HG03135 (cell line): ENCODE measurements around the gene CCND1.

Experiments used
- ATAC-seq: cut with Tn5 transposase; IDR thresholded peaks from one replicate; pipeline ENCODE4 v1.9.1; 2021; ENCODE audit warnings: mild to moderate bottlenecking, moderate library complexity; ENCODE audit not compliant: unreplicated experiment

The CCND1 gene

DNA sequence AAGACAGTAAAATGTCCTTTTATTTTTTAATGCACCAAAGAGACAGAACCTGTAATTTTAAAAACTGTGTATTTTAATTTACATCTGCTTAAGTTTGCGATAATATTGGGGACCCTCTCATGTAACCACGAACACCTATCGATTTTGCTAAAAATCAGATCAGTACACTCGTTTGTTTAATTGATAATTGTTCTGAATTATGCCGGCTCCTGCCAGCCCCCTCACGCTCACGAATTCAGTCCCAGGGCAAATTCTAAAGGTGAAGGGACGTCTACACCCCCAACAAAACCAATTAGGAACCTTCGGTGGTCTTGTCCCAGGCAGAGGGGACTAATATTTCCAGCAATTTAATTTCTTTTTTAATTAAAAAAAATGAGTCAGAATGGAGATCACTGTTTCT is 1.1 kb upstream of the CCND1 start:
- ATAC-seq = no peak

DNA sequence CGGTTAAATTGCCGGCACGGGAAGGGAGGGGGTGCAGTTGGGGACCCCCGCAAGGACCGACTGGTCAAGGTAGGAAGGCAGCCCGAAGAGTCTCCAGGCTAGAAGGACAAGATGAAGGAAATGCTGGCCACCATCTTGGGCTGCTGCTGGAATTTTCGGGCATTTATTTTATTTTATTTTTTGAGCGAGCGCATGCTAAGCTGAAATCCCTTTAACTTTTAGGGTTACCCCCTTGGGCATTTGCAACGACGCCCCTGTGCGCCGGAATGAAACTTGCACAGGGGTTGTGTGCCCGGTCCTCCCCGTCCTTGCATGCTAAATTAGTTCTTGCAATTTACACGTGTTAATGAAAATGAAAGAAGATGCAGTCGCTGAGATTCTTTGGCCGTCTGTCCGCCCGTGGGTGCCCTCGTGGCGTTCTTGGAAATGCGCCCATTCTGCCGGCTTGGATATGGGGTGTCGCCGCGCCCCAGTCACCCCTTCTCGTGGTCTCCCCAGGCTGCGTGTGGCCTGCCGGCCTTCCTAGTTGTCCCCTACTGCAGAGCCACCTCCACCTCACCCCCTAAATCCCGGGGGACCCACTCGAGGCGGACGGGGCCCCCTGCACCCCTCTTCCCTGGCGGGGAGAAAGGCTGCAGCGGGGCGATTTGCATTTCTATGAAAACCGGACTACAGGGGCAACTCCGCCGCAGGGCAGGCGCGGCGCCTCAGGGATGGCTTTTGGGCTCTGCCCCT is 529 bp upstream of the CCND1 start:
- ATAC-seq = no peak

DNA sequence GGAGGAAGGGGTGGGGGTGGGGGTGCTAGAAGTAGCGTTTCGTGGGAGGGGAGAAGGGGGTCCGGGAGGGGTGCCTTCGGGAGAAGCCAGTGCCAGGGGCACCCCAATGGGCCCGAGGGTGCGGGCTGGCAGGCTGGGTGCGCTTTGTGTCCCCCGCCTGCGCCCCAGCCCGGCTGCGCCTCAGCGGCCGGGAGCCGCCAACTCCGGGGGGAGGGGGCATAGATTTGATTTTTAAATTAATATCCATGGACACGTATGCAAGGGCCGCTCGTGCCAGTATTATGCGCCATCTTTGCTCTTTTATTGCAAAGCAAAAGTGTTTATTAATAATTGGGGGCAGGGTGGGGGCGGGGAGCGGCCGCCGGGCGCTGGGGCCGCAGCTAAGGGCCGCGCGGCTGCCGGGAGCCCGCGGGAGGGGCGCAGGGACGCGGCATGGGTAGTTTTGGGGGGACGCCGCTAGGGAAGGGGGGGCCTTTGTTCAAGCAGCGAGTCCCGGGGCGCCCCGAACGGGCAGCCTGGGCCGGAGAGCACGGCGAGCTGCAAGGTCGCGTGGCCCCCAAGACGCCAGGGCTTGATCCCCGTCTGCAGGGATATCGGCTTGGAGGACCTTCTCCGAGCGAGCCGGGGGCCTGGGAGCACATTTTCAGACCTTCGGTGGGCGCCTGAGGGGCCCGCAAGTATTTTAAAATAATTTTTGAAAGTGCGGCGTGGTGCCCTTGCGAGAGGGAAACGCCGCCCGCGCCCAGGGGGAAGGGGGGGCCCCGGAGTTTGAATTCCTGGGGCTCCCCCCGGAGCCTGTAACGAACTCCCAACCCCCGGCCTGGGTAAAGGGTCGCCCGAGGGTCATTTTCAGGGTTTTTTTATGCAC is 959 bp downstream of the CCND1 start:
- ATAC-seq = no peak

DNA sequence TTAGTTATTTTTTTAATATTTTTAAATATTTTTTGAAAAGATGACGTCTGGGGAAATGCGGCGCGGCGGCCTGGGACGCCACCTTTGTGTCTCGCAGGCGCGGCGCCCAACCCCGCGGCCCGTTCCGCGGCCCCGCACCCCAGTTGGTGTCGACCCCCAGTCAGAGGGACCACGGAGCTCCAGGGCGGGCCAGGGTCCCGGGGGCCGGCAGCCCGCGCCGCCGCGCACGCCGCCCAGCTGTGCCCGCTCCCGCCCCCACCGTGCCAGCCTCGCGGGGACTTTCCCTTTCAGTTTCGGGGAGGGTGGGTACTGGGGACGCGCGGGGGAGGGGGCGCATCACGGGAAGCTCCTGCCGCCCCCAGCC is 1.6 kb downstream of the CCND1 start:
- no peak for ATAC-seq

DNA sequence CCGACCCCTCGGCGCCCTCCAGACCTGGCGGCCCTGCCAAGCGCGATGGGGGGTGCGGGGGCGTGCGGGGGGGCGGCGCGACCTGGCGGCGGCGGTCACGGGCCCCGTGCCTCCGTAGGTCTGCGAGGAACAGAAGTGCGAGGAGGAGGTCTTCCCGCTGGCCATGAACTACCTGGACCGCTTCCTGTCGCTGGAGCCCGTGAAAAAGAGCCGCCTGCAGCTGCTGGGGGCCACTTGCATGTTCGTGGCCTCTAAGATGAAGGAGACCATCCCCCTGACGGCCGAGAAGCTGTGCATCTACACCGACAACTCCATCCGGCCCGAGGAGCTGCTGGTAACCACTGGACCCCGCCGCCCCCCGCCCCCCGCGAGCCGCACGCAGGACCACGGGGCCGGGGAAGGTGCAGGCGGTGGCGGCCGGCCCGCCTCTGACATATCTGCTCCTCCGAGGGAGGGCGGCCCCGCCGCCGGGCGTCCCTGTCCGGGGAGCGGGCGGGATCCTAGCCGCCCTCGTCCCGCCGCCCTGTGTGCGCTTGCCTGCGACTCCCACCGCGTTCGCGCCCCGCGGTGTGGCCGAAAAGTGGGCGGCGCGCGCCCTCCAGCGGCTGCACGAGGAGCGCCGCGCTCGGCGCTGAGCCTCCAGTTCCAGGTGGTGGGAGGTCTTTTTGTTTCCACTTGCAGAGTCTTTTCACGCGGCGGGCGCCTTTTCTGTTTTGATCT is 2.1 kb downstream of the CCND1 start:
- no peak for ATAC-seq

DNA sequence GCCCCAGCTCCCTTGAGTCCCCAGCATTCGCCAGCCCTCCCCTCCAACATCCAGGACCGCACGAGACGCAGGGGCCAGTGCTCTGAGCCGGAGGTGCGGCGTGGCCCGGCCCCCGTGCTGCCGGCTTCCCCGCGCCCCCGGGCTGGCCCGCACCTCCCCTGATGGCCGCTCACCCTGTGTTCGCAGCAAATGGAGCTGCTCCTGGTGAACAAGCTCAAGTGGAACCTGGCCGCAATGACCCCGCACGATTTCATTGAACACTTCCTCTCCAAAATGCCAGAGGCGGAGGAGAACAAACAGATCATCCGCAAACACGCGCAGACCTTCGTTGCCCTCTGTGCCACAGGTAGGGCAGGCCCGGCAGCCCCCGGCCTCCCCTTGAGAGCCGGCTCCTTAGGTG is 2.7 kb downstream of the CCND1 start:
- no peak for ATAC-seq

DNA sequence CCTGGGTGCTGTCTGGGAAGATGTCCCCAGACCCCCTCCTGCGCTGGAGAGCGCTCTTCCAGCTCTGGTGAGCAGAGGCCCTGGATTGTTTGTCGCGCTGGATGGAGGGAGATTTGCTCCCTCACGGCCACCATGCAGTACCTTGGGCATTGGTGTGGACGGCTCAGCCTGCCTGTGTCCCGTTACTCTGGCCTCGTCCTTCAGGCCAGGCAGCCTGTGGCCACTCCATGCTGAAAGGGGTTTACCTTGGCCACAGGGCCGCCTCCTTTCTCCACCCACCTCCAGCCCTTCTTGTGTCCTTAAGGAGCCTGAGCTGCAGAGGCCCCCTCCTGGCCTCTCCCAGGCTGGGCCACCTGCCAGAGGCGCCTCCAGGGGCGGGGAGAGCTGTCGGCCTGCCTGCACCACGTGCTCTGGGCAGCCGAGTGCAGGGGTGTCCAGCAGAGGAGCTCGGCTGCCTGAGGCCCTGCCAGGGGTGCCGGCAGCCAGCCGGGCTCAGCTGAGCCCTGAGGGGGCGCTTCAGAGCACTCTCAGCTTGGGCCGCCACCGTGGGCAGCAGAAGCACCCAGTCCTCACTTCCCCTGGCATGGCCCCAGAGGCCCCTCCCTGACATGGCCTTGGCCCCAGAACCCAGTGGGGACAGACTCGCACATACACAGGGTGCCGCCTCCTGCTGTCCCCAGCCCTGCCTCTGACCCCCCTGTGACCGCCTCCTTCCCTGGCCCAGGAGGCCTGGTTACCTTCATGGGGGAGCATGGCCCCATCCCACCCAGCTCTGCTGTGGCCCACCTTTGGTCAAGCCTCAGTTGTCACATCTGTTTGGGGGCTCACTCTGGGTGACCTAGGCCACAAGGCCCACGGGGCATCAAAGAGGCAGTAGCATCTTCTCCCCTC is 3.4 kb downstream of the CCND1 start:
- no peak for ATAC-seq

DNA sequence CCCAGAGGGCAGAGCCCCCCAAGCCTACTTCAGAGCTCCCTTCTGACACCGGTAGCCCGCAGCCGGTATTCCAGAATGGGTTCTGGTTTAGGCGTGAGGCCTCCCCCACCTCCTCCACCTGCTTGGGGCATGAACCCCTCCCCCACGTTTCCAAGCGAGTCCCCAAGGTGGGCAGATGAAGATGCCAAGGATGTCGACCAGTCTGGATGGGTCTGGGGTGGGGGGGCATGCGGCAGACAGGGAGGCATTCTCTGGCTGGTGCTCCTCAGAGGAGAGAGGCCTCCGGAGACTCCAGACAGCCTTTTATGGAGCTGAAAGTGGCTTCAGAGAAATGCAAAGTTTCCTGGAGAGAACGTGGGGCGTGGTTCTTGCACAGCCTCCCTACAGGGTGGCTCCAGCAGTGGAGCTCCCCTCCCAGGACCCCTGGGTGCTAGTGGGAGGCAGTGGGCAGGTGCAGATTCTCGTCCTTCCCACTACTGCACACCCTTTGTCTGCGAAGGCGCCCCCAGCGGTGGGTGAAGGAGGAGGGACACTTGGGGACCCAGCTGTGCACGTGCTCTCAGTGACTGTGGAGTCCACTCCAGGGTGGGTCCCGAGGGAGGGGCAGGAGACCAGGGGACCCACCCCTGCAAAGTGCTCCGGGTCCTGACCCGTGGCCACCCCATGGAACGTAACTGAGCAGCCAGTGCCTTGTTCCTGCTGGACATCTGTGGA is 4.2 kb downstream of the CCND1 start:
- ATAC-seq = no peak

DNA sequence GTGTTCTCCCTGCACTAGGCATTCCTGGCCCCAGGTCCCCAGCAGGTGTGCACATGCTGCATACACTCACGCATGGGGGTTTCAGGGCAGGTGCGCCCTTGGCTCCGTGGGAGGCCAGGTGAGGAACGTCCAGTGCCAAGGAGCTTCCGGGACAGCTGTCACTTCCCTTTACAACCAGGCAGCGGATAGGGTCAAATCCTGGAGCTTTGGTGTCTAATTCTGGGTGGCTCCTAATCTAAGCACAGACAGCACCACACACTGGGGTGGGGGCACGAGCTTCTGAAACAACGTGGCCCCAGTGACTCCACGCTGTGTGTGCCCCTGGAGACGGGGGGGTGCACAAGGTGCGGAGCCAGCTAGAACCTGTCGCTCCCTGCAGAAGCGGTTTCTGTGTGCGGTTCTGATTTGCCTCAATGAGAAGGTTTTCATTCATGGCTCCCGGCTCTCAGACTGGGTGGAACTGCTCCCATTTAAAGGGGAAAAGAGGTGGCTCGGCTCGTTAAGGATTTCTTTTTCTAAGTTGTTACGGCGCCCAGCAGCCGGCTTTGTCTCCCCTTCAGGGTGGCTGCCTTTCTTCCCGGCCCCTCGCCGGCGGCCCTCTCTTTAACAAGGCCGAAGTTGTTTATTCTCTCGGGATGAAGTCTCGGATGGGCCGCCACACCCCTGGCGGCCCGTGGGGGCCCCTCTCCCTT is 5.0 kb downstream of the CCND1 start:
- ATAC-seq = no peak

DNA sequence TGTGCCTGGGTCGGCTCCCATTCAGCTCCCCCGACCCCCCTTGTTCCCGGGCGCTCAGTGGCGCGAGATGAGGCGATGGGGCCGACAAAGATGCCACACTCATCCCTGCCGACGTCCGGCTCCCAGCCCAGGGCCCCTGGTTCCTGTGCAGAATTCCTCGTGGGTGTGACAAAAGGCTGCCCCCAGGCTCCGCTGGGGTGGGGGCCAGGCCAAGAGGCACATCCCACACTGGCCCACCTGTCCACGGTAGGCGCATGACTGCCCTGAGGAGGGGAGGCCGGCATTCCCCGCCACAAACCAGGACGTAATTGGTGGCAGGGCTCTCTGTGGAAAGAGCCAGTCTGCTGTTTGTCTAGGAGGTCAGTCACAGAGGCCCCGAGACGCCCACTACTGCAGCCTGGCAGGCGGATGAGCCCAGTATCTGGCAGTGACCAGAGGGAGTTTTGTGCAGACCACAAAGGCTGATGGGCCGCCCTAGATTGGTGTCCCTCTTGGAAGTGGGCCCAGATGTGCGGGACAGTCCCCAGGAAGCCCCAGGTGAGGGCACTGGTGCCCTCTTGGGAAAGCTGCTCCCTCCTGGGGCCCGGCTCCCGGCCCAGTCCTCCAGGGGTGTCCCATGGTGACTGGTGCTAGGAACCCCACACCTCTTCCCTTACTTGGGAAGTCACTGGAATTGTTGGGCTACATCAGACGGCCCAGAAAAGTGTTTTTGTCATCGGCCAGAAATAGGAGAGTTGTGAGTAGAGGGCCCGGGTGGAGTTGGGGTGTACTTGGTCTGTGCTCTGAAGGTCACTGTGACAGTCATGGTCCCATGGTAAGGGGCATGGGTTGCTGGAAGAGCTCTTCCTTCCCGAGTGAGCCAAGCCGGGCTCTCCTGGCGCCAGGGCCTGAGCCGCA is 5.8 kb downstream of the CCND1 start:
- ATAC-seq = no peak

DNA sequence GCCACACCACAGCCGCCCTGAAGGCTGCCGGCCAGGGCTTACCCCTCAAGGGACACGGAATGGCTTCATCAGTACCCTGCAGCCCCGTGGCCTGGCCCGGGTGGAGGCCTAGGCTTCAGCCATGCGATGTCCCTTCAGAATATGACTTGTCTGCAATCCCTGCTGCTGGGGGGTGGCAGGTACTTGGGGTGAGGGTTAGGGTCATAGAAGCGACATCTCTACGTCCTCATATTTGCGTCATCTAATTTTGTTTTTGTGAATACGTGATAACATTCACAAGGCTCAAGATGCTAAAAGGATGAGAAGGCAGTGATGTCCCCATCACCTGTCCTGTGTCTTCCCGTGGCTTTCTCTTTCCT is 6.4 kb downstream of the CCND1 start:
- ATAC-seq = no peak

DNA sequence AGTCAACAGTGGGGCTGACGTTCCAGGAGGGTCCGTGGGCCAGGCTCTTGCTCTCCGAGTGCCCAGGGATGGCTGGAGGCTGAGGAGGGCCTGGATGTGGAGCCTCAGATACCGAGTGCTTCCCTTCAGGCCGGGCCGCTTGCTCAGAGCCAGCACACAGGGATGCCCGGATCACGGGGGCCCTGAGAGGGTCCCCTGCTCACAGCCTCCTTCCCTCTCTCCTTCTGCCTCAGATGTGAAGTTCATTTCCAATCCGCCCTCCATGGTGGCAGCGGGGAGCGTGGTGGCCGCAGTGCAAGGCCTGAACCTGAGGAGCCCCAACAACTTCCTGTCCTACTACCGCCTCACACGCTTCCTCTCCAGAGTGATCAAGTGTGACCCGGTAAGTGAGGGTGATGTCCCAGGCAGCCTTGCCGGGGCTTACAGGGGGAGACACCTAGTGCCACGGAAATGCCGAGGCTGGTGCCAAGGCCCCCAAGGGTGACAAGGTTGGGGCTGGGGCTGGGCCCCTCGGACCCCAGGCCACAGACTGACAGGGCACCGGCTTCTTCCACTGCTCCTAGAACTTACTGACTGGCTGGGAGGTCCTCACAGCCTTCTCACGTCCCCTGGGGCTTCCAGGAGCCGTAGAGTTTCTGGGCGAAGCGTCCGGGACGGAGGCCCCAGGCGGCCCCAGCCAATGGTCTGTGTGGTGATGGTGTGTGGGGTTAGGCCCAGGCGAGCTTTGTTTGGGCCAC is 7.0 kb downstream of the CCND1 start:
- no peak for ATAC-seq

DNA sequence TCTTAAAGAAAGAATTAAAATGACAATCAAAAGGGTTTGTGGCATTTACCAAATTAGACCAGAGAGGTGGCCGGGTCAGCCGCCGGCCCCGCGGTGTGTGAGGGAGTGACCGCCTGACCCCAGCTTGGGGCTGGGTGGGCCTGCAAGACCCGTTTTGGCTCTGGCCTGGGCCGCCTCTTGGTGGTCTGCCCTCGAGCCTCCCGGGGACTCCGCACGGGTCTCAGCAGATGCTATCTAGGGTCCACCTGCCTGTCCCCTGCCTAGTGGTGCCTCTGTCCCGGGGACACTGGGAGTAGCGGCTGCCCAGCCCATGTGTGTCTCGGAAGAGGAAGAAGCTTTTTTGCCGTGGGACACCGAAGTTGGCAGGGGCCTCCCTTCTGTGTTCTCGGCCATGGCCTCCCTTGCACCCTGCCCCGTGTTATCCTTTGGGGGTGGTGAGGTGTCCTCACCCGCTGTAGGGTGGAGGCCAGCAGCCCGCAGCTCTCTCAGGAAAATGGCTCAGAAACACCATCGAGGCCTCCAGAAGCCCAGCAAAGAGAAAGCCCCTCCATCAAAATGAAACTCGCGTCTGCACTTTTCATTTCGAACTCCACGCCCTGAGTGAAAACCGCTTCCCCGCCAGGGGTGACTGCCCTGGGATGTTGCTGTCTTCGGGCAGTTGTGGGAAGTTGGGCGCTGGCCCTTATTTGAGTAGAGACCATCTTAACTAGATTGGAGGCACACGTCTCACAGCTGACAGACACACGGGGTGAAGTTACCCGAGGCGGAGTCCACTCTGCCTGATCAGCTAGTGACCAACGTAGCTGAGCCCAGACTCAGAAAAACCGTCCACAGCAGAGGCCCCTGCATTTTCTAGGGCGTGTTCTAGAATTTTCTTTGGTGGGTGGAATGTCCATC is 8.0 kb downstream of the CCND1 start:
- no peak for ATAC-seq

DNA sequence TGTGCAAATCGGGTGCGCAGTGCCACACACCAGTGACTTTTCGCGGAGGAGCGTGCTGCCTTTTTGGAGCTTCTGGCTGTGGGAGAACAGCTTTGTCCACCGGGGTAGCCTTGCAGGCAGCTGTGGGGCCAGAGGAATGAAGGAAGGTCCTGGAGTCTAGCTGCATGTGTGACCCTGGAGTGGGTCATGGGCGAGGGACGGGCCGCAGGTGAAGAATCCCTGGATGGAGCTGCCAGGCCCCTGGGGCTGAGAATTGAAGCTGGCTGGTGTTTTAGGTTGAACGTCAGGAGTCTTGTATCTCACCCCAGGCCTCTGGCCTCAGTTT is 8.6 kb downstream of the CCND1 start:
- ATAC-seq = no peak

DNA sequence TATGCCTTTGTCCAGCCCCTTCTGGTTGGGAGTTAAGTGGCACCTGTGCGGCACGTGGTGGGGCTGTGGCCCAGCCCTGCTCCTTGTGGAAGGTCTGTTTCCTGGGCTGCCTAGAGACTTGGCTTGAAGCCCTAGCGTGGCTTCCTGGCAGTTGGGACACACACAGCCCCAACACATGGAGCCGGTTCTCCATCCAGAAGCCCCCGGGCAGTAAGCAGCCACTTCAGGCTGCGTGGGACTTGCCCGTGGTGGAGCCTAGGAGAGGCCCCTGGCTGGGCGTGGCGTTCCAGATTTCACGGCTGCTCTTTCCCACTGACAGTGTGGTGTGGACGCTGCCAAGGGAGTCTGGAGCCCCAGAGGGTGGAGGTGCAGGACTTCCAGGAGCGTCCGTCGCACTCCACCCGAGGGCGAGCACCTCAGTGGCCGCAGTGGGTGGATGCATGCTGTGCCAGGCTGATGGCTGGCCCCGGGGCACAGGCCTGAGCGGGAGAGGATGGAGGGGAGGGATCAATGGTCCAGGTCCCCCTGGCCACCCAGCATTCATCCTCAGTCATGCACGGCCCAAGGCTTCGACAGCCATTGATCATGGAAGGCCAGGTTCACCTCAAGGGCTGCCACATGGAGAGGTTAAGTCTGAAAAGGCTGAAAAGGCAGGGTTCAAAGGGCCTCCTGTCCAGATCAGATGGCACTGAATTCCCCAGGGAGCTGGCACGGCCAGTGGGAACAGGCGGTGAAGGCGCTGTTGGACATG is 9.3 kb downstream of the CCND1 start:
- no peak for ATAC-seq

DNA sequence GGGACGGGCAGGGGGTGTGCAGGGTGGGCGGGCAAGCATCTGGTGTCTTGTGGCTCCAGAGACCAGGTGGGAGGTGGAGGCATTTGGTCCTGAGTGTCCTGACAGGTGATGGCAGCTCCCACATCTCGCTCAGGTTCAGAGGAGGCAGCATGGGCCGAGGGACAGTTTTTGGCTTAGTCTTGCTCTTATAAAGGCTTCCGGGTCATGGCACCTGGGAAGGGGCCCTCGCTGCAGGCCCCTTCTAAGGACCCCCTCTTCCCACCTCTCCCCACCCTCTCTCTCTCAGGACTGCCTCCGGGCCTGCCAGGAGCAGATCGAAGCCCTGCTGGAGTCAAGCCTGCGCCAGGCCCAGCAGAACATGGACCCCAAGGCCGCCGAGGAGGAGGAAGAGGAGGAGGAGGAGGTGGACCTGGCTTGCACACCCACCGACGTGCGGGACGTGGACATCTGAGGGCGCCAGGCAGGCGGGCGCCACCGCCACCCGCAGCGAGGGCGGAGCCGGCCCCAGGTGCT is 9.9 kb downstream of the CCND1 start:
- ATAC-seq = no peak
